ENCODE measurements around the gene CCDC146.
A peak's percentile ranks its signal among the peaks of the same experiment; 100 is the strongest.
"Not testable (repeated sequence)": the region's sequence is repeated elsewhere in the genome, so short reads cannot be mapped to it uniquely, and the experiment has no call there.

The CCDC146 gene

GRCh38 chr7:77247206-77247850 is 124.9 kb downstream of the CCDC146 start:
- DNase-seq: peak; percentile 61 to 88 (median 84)

GRCh38 chr7:77248154-77248553 is 125.7 kb downstream of the CCDC146 start:
- no peak for DNase-seq

- no peak for DNase-seq
These were observed 130.1 kb downstream of the CCDC146 start for GRCh38 chr7:77252506-77252905.

- DNase-seq: no peak
These were observed 130.7 kb downstream of the CCDC146 start for GRCh38 chr7:77253151-77253550.

GRCh38 chr7:77254429-77254828 is 132.0 kb downstream of the CCDC146 start:
- DNase-seq: no peak

GRCh38 chr7:77254915-77255314 is 132.5 kb downstream of the CCDC146 start:
- no peak for DNase-seq

GRCh38 chr7:77258014-77258413 is 135.6 kb downstream of the CCDC146 start:
- no peak for DNase-seq

GRCh38 chr7:77258593-77258992 is 136.2 kb downstream of the CCDC146 start:
- peak in 1 of 3 experiments; percentile 18 for DNase-seq

- no peak for DNase-seq
These were observed 139.9 kb downstream of the CCDC146 start for GRCh38 chr7:77262316-77262715.

GRCh38 chr7:77265666-77266065 is 143.3 kb downstream of the CCDC146 start:
- no peak for DNase-seq

GRCh38 chr7:77266291-77266794 is 143.9 kb downstream of the CCDC146 start:
- no peak for DNase-seq

- no peak for DNase-seq
These were observed 147.1 kb downstream of the CCDC146 start for GRCh38 chr7:77269360-77270093.

GRCh38 chr7:77270094-77270480 is 147.7 kb downstream of the CCDC146 start:
- DNase-seq: no peak

- DNase-seq: no peak
These were observed 149.4 kb downstream of the CCDC146 start for GRCh38 chr7:77271766-77272165.

GRCh38 chr7:77275663-77276062 is 153.2 kb downstream of the CCDC146 start:
- DNase-seq: not testable (repeated sequence)

GRCh38 chr7:77276120-77276519 is 153.7 kb downstream of the CCDC146 start:
- no peak for DNase-seq

- no peak for DNase-seq
These were observed 159.5 kb downstream of the CCDC146 start for GRCh38 chr7:77281780-77282478.

- no peak for DNase-seq
These were observed 160.5 kb downstream of the CCDC146 start for GRCh38 chr7:77282897-77283296.

GRCh38 chr7:77284005-77284404 is 161.6 kb downstream of the CCDC146 start:
- no peak for DNase-seq

- no peak for DNase-seq
These were observed 162.2 kb downstream of the CCDC146 start for GRCh38 chr7:77284616-77285015.

- DNase-seq: no peak
These were observed 166.4 kb downstream of the CCDC146 start for GRCh38 chr7:77288676-77289320.

GRCh38 chr7:77289387-77289786 is 167.0 kb downstream of the CCDC146 start:
- DNase-seq: no peak

- no peak for DNase-seq
These were observed 168.0 kb downstream of the CCDC146 start for GRCh38 chr7:77290425-77290824.

All from NCI-H1417 (cell line).